Epithelial cell of proximal tubule (primary cell): ENCODE data around the gene FUT8. TPM values are rescaled to one million over a fixed set of nuclear protein-coding genes. Genes with fewer than 3 reads are reported as not detected.

Source experiments
- DNase-seq: peaks from one replicate; pipeline ENCODE4 v3.0.0-alpha.2; 2011; ENCODE audit warnings: low read depth
- H3K4me3 ChIP-seq: 2 replicates; pipeline ENCODE4 v1.5.1; 2011; ENCODE audit warnings: low read depth, mild to moderate bottlenecking, low read length
- CTCF ChIP-seq: conservative IDR thresholded peaks from 2 replicates; pipeline ENCODE4 v1.5.1; 2012; ENCODE audit warnings: low read depth, mild to moderate bottlenecking, low read length
- total RNA-seq: library from RNA; depleted of rRNA; stranded (reverse); fragments of >200 nt; gene quantifications from 2 replicates; pipeline ENCODE4 v1.2.3, GENCODE V29; 2015

Gene FUT8
- total RNA-seq, 1 donor from 2014 or later, result 66.4 TPM

DNA sequence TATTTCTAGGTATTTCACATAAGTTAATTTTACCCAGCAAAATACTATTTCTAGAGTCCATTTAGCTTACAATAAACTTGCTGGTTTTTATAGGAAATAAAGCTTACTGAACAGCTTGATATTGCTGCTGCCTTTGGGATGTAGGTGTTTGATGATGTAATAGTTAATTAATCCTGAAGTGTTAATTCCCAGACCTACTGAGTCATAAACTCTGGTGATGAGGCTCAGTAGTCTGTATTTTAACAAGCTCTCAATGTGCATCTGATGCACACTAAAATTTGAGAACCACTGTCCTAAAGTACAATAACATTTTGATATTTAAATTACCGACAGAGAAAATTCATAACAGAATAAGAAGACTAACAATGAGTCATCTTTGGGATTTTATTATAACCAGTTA is 168.4 kb downstream of the FUT8 start:
- TF ChIP-seq CTCF, result no peak
- no peak overlapping the region for H3K4me3 ChIP-seq
- DNase-seq, result no peak

DNA sequence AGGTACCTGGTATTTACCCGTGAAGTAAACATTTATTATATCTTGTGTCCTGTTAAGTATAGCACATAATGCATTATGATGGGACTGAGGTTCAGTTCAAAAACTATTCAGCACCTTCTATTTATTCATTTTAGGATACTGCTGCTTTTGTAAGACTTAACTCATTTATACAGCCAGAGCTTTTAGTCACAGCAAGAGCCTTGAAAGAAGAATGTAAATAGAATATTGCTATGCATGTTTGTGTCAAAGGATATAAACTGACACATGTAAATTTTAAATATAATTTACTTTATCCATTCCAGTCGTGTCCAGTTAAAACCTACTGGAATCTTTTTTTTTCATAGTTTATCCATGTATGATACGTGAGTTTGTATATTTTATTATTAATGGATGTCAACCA is 168.8 kb downstream of the FUT8 start:
- DNase-seq, result no peak
- TF ChIP-seq CTCF, result no peak
- H3K4me3 ChIP-seq, result no peak overlapping the region

DNA sequence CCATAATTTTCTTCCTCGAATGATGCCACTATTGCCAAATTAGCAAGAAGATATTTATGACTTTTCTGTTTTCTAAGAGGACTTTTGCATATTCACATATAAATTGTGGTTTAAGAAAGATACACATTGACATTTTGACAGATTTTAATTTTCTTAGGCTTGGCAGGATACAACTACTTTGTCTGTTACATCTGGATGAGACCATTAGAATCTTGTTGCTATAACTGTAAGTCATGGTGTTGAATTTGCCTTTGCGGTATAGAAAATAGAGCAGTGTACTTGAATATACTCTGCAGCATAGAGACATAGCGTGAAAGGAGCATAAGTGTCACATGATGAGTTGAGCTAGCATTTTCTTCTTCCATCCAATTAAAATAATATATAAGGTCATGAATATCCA is 169.3 kb downstream of the FUT8 start:
- no peak for TF ChIP-seq CTCF
- H3K4me3 ChIP-seq, result no peak overlapping the region
- DNase-seq, result no peak

- no peak for DNase-seq
These were observed 172.7 kb downstream of the FUT8 start for GRCh38 chr14:65585216-65585615.

GRCh38 chr14:65588426-65589140 is 176.1 kb downstream of the FUT8 start:
- no peak overlapping the region for H3K4me3 ChIP-seq
- TF ChIP-seq CTCF, result no peak
- DNase-seq, result no peak

More at GRCh38 chr14:65585216-65585615, 172.7 kb downstream of the FUT8 start:
- TF ChIP-seq CTCF, result no peak
- no peak overlapping the region for H3K4me3 ChIP-seq

- no peak for DNase-seq
- H3K4me3 ChIP-seq, result no peak overlapping the region
- TF ChIP-seq CTCF, result no peak
These were observed 181.8 kb downstream of the FUT8 start for GRCh38 chr14:65594153-65594881.

- TF ChIP-seq CTCF, result no peak
- DNase-seq, result no peak
- no peak overlapping the region for H3K4me3 ChIP-seq
These were observed 182.3 kb downstream of the FUT8 start for GRCh38 chr14:65594882-65595237.
